Gastroesophageal sphincter (tissue), 3 donors: ENCODE measurements around the gene MYL11.

Experiments used
- POLR2AphosphoS5 ChIP-seq: sonication (generic); formaldehyde crosslinking; IDR thresholded peaks from one replicate; pipeline ENCODE4 v1.6.1; 2017; ENCODE audit warnings: antibody characterized with exemption
- TF ChIP-seq, protein P1 (sequence below), 4 experiments: fragments of 200-600 bp in 2 of 4; fragments of 450-650 bp in 2 of 4; sonication (generic) in 1 of 4; IDR thresholded peaks; one replicate each; pipeline ENCODE4 v1.5.1; 2017 to 2019; ENCODE audit warnings: antibody characterized with exemption in 4 of 4, mild to moderate bottlenecking in 2 of 4, moderate library complexity in 2 of 4

DNA sequence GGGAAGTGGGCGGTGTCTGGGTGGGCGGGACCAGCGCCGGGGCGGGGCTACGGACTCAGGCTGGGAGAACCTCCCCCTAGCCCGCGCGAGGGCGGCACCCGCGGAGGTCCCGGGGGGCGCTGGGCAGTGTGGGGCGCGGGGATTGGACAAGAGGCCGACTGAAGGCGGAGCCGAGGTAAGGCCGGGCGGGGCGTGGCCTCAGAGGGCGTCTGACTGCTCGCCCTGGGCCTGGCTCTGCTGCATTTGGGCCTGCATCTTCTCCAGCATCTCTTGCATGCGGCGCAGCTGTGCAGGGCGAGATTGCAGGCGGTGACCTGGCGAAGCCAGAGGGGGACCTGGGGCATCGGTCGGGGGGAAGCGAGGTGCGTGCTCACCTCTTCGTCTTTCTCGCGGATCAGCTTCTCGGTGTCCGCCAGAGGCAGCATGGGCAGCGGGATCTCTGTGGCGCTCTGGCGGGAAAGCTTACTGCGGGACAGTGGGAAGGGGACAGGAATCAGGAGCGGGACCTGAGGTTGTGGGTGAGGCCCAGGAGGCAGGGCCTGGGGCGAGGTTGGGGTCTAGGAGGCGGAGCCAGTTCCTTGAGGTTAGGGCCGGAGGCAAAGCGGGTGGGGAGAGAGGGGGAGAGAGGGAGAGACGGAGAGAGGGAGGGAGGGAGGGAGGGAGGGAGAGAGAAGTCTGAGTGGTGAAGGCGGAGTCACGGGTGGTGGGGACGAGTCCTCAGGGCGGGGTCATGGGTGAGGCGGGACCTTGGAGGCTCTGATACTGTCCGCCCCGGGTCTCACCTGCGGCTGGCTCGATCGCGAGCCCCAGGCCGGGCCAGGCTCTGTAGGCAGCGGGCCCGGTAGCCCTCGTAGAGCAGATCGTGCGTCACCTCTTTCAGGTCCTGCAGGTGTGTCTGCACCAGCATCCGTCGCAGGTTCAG, 3.9 kb downstream of the MYL11 start:
- TF ChIP-seq, protein P1, sequence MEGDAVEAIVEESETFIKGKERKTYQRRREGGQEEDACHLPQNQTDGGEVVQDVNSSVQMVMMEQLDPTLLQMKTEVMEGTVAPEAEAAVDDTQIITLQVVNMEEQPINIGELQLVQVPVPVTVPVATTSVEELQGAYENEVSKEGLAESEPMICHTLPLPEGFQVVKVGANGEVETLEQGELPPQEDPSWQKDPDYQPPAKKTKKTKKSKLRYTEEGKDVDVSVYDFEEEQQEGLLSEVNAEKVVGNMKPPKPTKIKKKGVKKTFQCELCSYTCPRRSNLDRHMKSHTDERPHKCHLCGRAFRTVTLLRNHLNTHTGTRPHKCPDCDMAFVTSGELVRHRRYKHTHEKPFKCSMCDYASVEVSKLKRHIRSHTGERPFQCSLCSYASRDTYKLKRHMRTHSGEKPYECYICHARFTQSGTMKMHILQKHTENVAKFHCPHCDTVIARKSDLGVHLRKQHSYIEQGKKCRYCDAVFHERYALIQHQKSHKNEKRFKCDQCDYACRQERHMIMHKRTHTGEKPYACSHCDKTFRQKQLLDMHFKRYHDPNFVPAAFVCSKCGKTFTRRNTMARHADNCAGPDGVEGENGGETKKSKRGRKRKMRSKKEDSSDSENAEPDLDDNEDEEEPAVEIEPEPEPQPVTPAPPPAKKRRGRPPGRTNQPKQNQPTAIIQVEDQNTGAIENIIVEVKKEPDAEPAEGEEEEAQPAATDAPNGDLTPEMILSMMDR (IDR thresholded peaks at IDR 0.05): peak in 2 of 4 experiments; percentile 27 to 40
- peak; percentile 43 for TF ChIP-seq POLR2AphosphoS5
